SH-SY5Y (cell line): ENCODE data around the gene JAKMIP3.

ENCODE experiments used
- GATA2 ChIP-seq: IDR thresholded peaks from 2 replicates; pipeline ENCODE4 v1.6.1; 2011; ENCODE audit warnings: mild to moderate bottlenecking, low read depth, low read length
- GATA3 ChIP-seq: IDR thresholded peaks from 2 replicates; pipeline ENCODE4 v1.6.1; 2011; ENCODE audit warnings: low read depth, mild to moderate bottlenecking, low read length, moderate library complexity

- TF ChIP-seq GATA2: no peak
- no peak for TF ChIP-seq GATA3
Observed at GRCh38 chr10:132095403-132096113, 29.8 kb downstream of the JAKMIP3 start.
